IPS-15b (cell line): ENCODE data around the gene MBD5.
"Not testable (repeated sequence)": the region's sequence is repeated elsewhere in the genome, so short reads cannot be mapped to it uniquely, and the experiment has no call there.

Source experiments
- H3K27me3 ChIP-seq: one replicate; pipeline ENCODE4 v1.6.1; 2013; ENCODE audit warnings: low read length; ENCODE audit not compliant: control insufficient read depth, insufficient read depth
- H3K36me3 ChIP-seq: one replicate; pipeline ENCODE4 v1.6.1; 2013; ENCODE audit warnings: low read length; ENCODE audit not compliant: control insufficient read depth, insufficient read depth
- H3K4me1 ChIP-seq: one replicate; pipeline ENCODE4 v1.6.1; 2013; ENCODE audit warnings: mild to moderate bottlenecking, low read length; ENCODE audit not compliant: control insufficient read depth, insufficient read depth
- H3K4me3 ChIP-seq: one replicate; pipeline ENCODE4 v1.5.1; 2013; ENCODE audit warnings: low read depth, low read length
- H3K9ac ChIP-seq: one replicate; pipeline ENCODE4 v1.6.1; 2013; ENCODE audit warnings: low read depth, mild to moderate bottlenecking, low read length
- H3K9me3 ChIP-seq: one replicate; pipeline ENCODE4 v1.6.1; 2013; ENCODE audit warnings: mild to moderate bottlenecking, low read length; ENCODE audit not compliant: control insufficient read depth, insufficient read depth

Gene MBD5

DNA sequence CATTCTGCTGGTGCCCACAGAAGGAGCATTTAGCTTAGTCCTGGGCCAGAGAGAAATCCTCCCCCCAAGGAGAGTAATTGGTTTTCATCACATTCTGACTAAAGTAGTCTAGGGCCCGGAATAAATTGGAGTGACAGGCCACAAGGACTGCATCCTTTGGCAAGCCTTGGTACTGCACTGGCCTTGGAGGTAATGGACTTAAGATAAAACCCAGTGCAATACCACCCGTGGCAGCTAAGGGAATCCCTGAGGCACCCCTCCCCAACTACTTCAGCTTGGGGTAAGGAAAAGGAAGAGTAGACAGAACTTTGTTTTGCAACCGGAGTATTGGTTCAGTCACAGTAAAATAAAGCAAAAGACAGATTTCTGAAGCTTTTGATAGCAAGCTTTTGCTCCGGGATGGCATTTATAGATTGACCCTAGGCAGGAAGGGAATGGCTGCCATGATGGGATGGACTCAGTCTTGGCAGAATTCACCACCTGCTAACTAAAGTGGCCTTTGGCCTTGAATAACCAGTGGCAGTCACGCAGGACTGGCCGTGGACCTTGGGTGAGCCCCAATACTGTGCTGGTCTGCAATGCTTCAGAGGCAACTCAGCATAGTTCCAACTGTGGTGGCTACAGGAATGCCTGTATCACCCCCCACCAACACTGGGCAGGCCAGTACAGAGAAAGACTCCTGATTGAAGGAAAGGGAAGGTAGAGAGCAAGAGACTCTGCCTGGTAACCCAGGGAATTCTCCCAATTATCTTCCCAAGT, 14.5 kb upstream of the MBD5 start:
- no peaks in the 10 kb centered on the region for H3K27me3 ChIP-seq
- H3K4me1 ChIP-seq, result peaks cover 3% of the 10 kb centered on the region
- no peak overlapping the region for H3K4me3 ChIP-seq
- no peaks in the 10 kb centered on the region for H3K9me3 ChIP-seq
- H3K36me3 ChIP-seq, result no peaks in the 10 kb centered on the region
- no peak overlapping the region for H3K9ac ChIP-seq

GRCh38 chr2:148007219-148007900, 13.5 kb upstream of the MBD5 start:
- no peaks in the 10 kb centered on the region for H3K36me3 ChIP-seq
- no peak overlapping the region for H3K9ac ChIP-seq
- peaks cover 3% of the 10 kb centered on the region for H3K4me1 ChIP-seq
- no peaks in the 10 kb centered on the region for H3K27me3 ChIP-seq
- H3K4me3 ChIP-seq, result no peak overlapping the region
- H3K9me3 ChIP-seq, result no peaks in the 10 kb centered on the region

DNA sequence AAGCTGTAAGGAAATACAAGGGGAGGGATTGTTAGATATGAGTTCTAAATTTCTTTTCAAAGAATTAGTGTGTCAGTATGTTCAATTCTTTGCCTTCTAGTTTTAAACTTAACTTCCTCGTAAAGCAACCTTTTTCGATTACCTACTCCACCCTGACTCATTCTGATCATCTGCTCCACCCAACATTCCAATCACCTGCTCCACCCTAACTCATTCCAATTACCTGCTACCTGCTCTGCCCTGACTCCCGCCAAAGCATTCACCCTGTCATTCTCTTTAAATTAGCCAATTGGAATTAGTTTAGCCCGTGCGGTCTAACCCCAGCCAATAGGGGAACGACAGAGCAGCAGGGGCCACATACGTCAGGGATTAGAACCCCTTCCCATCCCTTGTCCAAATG, 12.5 kb upstream of the MBD5 start:
- not testable (repeated sequence) for H3K4me3 ChIP-seq, H3K4me1 ChIP-seq, H3K36me3 ChIP-seq, H3K9ac ChIP-seq, H3K9me3 ChIP-seq, H3K27me3 ChIP-seq

GRCh38 chr2:148013876-148014275, 7.0 kb upstream of the MBD5 start:
- Histone ChIP-seq H3K36me3 (no peaks in the 10 kb centered on the region), H3K4me1 (peaks cover 6% of the 10 kb centered on the region), H3K4me3 (no peak overlapping the region), H3K9me3 (no peaks in the 10 kb centered on the region), H3K27me3 (no peaks in the 10 kb centered on the region), H3K9ac (no peak overlapping the region)

DNA sequence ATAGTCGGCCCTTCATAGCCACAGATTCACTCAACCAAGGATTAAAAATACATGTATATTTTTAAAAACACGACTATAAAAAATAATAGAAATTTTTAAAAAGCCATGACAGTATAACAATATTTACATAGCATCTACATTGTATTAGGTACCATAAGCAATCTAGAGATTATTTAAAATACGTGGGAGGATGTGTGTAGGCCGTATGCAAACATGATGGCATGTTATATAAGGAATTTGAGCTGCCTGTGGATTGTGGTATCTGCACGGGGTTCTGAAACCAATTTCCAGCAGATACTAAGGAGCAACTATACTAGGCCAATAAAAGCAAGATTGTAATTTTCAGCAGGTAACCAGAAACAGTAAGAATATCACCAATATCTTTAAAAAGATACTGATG, 6.3 kb upstream of the MBD5 start:
- H3K4me1 ChIP-seq, result peaks cover 6% of the 10 kb centered on the region
- H3K27me3 ChIP-seq, result no peaks in the 10 kb centered on the region
- H3K36me3 ChIP-seq, result no peaks in the 10 kb centered on the region
- no peak overlapping the region for H3K9ac ChIP-seq
- no peaks in the 10 kb centered on the region for H3K9me3 ChIP-seq
- no peak overlapping the region for H3K4me3 ChIP-seq

- Histone ChIP-seq H3K9me3 (no peaks in the 10 kb centered on the region), H3K4me3 (peak within 1 kb of the TSS; percentile 99), H3K4me1 (peaks cover 10% of the 10 kb centered on the region), H3K36me3 (no peaks in the 10 kb centered on the region), H3K27me3 (no peaks in the 10 kb centered on the region), H3K9ac (peak within 1 kb of the TSS; percentile 91)
These were observed 506 bp upstream of the MBD5 start, which contains the start of gene ORC4 for GRCh38 chr2:148020111-148021058. ORC4 (minus strand) TSS chr2:148020737; CDS start chr2:147975958, 44,779 bp downstream.

GRCh38 chr2:148021886-148022285, 995 bp downstream of the MBD5 start:
- peak overlapping the region; percentile 93 for H3K4me3 ChIP-seq
- peaks cover 10% of the 10 kb centered on the region for H3K4me1 ChIP-seq
- peak overlapping the region; percentile 67 for H3K9ac ChIP-seq
- H3K27me3 ChIP-seq, result no peaks in the 10 kb centered on the region
- H3K36me3 ChIP-seq, result no peaks in the 10 kb centered on the region
- no peaks in the 10 kb centered on the region for H3K9me3 ChIP-seq

- H3K4me1 ChIP-seq, result peaks cover 10% of the 10 kb centered on the region
- H3K27me3 ChIP-seq, result no peaks in the 10 kb centered on the region
- H3K36me3 ChIP-seq, result no peaks in the 10 kb centered on the region
- H3K9ac ChIP-seq, result no peak overlapping the region
- H3K4me3 ChIP-seq, result peak overlapping the region; percentile 93
- no peaks in the 10 kb centered on the region for H3K9me3 ChIP-seq
These were observed 1.5 kb downstream of the MBD5 start for GRCh38 chr2:148022351-148022750.

DNA sequence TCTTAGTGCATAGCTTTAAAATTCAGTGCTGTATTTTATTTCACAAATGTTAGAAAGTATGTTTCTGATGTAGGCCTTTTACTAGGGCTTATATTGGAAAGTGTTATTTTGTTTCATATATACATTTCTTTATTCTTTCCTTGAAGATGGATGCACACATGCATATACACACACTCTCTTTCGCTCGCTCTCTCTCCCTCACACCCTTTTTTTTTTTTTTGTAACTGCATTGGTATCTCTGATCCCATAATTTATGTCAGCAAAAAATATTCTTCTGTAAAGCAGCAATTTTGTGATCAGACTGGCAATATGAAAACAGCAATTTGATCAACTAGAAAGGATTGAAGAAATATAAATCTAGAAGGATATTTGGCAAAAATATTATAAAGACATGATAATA, 2.0 kb downstream of the MBD5 start:
- Histone ChIP-seq H3K4me3 (peak overlapping the region; percentile 93), H3K9ac (no peak overlapping the region), H3K9me3 (no peaks in the 10 kb centered on the region), H3K36me3 (no peaks in the 10 kb centered on the region), H3K4me1 (peaks cover 7% of the 10 kb centered on the region), H3K27me3 (no peaks in the 10 kb centered on the region)

GRCh38 chr2:148023861-148024260, 3.0 kb downstream of the MBD5 start:
- Histone ChIP-seq H3K27me3 (no peaks in the 10 kb centered on the region), H3K4me3 (no peak overlapping the region), H3K9me3 (no peaks in the 10 kb centered on the region), H3K4me1 (peaks cover 4% of the 10 kb centered on the region), H3K36me3 (no peaks in the 10 kb centered on the region), H3K9ac (no peak overlapping the region)

DNA sequence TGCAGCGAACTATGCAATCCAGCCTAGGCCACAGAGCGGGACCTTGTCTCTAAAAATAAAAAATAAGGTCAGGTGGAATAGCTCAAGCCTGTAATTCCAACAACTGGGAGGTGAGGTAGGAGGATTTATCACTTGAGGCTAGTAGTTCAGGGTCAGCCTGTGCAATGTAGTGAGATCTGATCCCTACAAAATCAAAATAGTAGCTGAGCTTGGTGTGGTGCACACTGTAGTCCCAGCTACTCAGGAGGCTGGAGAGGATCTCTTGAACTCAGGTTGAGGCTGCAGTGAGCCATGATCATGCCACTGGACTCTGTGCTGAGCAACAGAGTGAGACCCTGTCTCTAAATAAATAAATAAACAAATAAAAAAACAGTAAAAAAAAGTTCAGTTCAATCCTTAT, 5.7 kb downstream of the MBD5 start:
- H3K9ac ChIP-seq, result no peak overlapping the region
- no peaks in the 10 kb centered on the region for H3K9me3 ChIP-seq
- no peak overlapping the region for H3K4me3 ChIP-seq
- H3K27me3 ChIP-seq, result no peaks in the 10 kb centered on the region
- no peaks in the 10 kb centered on the region for H3K36me3 ChIP-seq
- H3K4me1 ChIP-seq, result peaks cover 4% of the 10 kb centered on the region
